GM18867 (cell line): ENCODE results near the gene UPB1.

Source experiments
- ATAC-seq: cut with Tn5 transposase; IDR thresholded peaks from one replicate; pipeline ENCODE4 v1.9.1; 2021; ENCODE audit warnings: mild to moderate bottlenecking, moderate library complexity; ENCODE audit not compliant: unreplicated experiment

Gene UPB1

GRCh38 chr22:24559471-24559870 is 64.3 kb downstream of the UPB1 start:
- no peak for ATAC-seq

- ATAC-seq: no peak
These were observed 68.1 kb downstream of the UPB1 start for GRCh38 chr22:24563246-24563645.

- ATAC-seq: no peak
These were observed 69.4 kb downstream of the UPB1 start for GRCh38 chr22:24564376-24565058.

GRCh38 chr22:24565077-24565476 is 69.9 kb downstream of the UPB1 start:
- no peak for ATAC-seq

GRCh38 chr22:24566899-24567511 is 71.9 kb downstream of the UPB1 start:
- ATAC-seq: no peak

GRCh38 chr22:24567668-24568067 is 72.5 kb downstream of the UPB1 start:
- no peak for ATAC-seq

- no peak for ATAC-seq
These were observed 76.1 kb downstream of the UPB1 start for GRCh38 chr22:24571266-24571665.

- no peak for ATAC-seq
These were observed 81.6 kb downstream of the UPB1 start for GRCh38 chr22:24576778-24577177.
